Neural cell (in vitro differentiated cells): Measurements from ENCODE around the gene CLASP1. TPM values are rescaled to one million over a fixed set of nuclear protein-coding genes. Genes with fewer than 3 reads are reported as not detected.

Experiments
- H2AFZ ChIP-seq: fragments of 200-600, 300-800 bp; sonication (generic), shearing (Covaris generic); 2 replicates; pipeline ENCODE4 v1.6.0; 2014; ENCODE audit warnings: low read depth, mild to moderate bottlenecking, antibody characterized with exemption, low read length, moderate library complexity
- H3F3A ChIP-seq: fragments of 200-600 bp; shearing (Covaris generic); 2 replicates; pipeline ENCODE4 v1.6.1; 2016; ENCODE audit warnings: mild to moderate bottlenecking, moderate library complexity, mixed read lengths, antibody characterized with exemption, low read length; ENCODE audit not compliant: insufficient read depth, poor library complexity, severe bottlenecking
- H3K27ac ChIP-seq: fragments of 200-600, 300-800 bp; sonication (generic), shearing (Covaris generic); 2 replicates; pipeline ENCODE4 v1.5.1; 2014; ENCODE audit warnings: mild to moderate bottlenecking, low read length, moderate library complexity
- H3K27me3 ChIP-seq: fragments of 300-800, 200-600 bp; sonication (generic), shearing (Covaris generic); 2 replicates; pipeline ENCODE4 v1.6.0; 2014; ENCODE audit warnings: mild to moderate bottlenecking, low read depth, low read length, moderate library complexity; ENCODE audit not compliant: insufficient read depth
- H3K36me3 ChIP-seq: fragments of 300-800, 200-600 bp; sonication (generic), shearing (Covaris generic); 2 replicates; pipeline ENCODE4 v1.5.1; 2014; ENCODE audit warnings: mild to moderate bottlenecking, antibody characterized with exemption, low read length, moderate library complexity; ENCODE audit not compliant: insufficient read depth
- H3K4me2 ChIP-seq: fragments of 300-800, 200-600 bp; sonication (generic), shearing (Covaris generic); 2 replicates; pipeline ENCODE4 v1.6.0; 2014; ENCODE audit warnings: mild to moderate bottlenecking, low read length
- H3K4me3 ChIP-seq: fragments of 300-800, 200-600 bp; sonication (generic), shearing (Covaris generic); 2 replicates; pipeline ENCODE4 v1.5.1; 2014; ENCODE audit warnings: mild to moderate bottlenecking, low read length, moderate library complexity
- H3K79me2 ChIP-seq: fragments of 200-600 bp; shearing (Covaris generic); replicated peaks from 2 replicates; pipeline ENCODE4 v1.6.0; 2014; ENCODE audit warnings: mild to moderate bottlenecking, low read length, moderate library complexity; ENCODE audit not compliant: insufficient read depth
- H3K9ac ChIP-seq: fragments of 300-800, 200-600 bp; sonication (generic), shearing (Covaris generic); 2 replicates; pipeline ENCODE4 v1.6.1; 2016; ENCODE audit warnings: mild to moderate bottlenecking, low read length, mixed read lengths
- H3K9me2 ChIP-seq: fragments of 200-600 bp; shearing (Covaris generic); 2 replicates; pipeline ENCODE4 v1.6.1; 2016; ENCODE audit warnings: mild to moderate bottlenecking, low read length, mixed read lengths; ENCODE audit not compliant: insufficient read depth
- H3K9me3 ChIP-seq: fragments of 200-600, 300-800 bp; sonication (generic), shearing (Covaris generic); 2 replicates; pipeline ENCODE4 v1.6.1; 2016; ENCODE audit warnings: mild to moderate bottlenecking, mixed run types, low read length, moderate library complexity, mixed read lengths
- H4K20me1 ChIP-seq: fragments of 200-600 bp; shearing (Covaris generic); 2 replicates; pipeline ENCODE4 v1.6.1; 2016; ENCODE audit warnings: mild to moderate bottlenecking, mixed run types; ENCODE audit not compliant: insufficient read depth
- CTCF ChIP-seq: fragments of 450-650 bp; IDR thresholded peaks from 2 replicates; pipeline ENCODE4 v1.5.1; 2014; ENCODE audit warnings: antibody characterized with exemption, mild to moderate bottlenecking, moderate library complexity; ENCODE audit not compliant: poor library complexity, severe bottlenecking
- EP300 ChIP-seq: fragments of 450-650 bp; conservative IDR thresholded peaks from 2 replicates; pipeline ENCODE4 v1.6.1; 2014; ENCODE audit warnings: antibody characterized with exemption, mild to moderate bottlenecking, moderate library complexity; ENCODE audit not compliant: poor library complexity, severe bottlenecking
- EZH2 ChIP-seq: fragments of 200-600, 300-800 bp; shearing (Covaris generic), sonication (generic); IDR thresholded peaks from 2 replicates; pipeline ENCODE4 v1.6.1; 2014; ENCODE audit warnings: antibody characterized with exemption, low read length, borderline replicate concordance, mild to moderate bottlenecking; ENCODE audit not compliant: insufficient read depth, poor library complexity, severe bottlenecking
- MXI1 ChIP-seq: fragments of 450-650 bp; conservative IDR thresholded peaks from 2 replicates; pipeline ENCODE4 v1.6.1; 2014; ENCODE audit warnings: antibody characterized with exemption, mild to moderate bottlenecking; ENCODE audit not compliant: poor library complexity, severe bottlenecking
- POLR2AphosphoS5 ChIP-seq: IDR thresholded peaks from 2 replicates; pipeline ENCODE4 v1.6.1; 2012
- RAD21 ChIP-seq: fragments of 450-650 bp; conservative IDR thresholded peaks from 2 replicates; pipeline ENCODE4 v1.6.1; 2014; ENCODE audit warnings: antibody characterized with exemption, mild to moderate bottlenecking, moderate library complexity
- SMC3 ChIP-seq: fragments of 450-650 bp; conservative IDR thresholded peaks from 2 replicates; pipeline ENCODE4 v1.6.1; 2014; ENCODE audit warnings: antibody characterized with exemption, mild to moderate bottlenecking, moderate library complexity; ENCODE audit not compliant: poor library complexity
- TAF1 ChIP-seq: IDR thresholded peaks from 2 replicates; pipeline ENCODE4 v1.6.1; 2012; ENCODE audit warnings: low read depth
- polyA plus RNA-seq: library from polyadenylated mRNA; depleted of rRNA; stranded (reverse); fragments of >200 nt; gene quantifications from 2 replicates; pipeline ENCODE4 v1.2.3, GENCODE V29; 2014
- TF ChIP-seq, protein P1 (sequence below): IDR thresholded peaks from 2 replicates; pipeline ENCODE4 v1.6.1; 2012; ENCODE audit warnings: borderline replicate concordance

CLASP1 gene
- polyA plus RNA-seq, 1 donor from 2014 or later, result 41.3 TPM

DNA sequence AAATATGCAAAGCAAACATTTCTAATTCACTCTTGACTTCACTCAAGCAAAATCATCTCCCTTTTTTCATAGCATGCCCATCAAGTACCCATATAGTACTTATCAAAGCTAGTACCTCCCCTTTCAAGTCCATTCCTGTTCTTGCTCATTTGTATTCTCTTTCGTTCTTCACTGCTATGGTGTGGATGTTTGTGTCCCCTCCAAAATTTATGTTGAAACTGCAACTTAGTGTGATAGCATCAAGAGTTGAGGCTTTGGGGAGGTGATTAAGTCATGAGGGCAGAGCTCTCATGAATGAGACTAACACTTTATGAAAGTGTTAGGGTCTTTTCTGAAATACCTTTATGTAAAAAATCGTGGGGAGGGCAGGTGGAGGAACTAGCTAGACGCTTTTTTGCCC, 65.7 kb downstream of the CLASP1 start:
- Histone ChIP-seq H3K36me3 (no peaks in the 10 kb centered on the region), H3K4me3 (no peak overlapping the region), H3K27me3 (no peaks in the 10 kb centered on the region), H3K27ac (no peak overlapping the region), H4K20me1 (no peaks in the 10 kb centered on the region), H3K79me2 (peaks cover 24% of the 10 kb centered on the region), H3K9me3 (no peaks in the 10 kb centered on the region), H3F3A (no peaks in the 10 kb centered on the region), H3K9ac (no peak overlapping the region), H3K4me2 (no peak overlapping the region), H2AFZ (no peak overlapping the region), H3K9me2 (no peaks in the 10 kb centered on the region)
- no peak for TF ChIP-seq MXI1
- TF ChIP-seq EP300, result no peak
- no peak for TF ChIP-seq EZH2
- TF ChIP-seq SMC3, result no peak
- TF ChIP-seq, protein P1, sequence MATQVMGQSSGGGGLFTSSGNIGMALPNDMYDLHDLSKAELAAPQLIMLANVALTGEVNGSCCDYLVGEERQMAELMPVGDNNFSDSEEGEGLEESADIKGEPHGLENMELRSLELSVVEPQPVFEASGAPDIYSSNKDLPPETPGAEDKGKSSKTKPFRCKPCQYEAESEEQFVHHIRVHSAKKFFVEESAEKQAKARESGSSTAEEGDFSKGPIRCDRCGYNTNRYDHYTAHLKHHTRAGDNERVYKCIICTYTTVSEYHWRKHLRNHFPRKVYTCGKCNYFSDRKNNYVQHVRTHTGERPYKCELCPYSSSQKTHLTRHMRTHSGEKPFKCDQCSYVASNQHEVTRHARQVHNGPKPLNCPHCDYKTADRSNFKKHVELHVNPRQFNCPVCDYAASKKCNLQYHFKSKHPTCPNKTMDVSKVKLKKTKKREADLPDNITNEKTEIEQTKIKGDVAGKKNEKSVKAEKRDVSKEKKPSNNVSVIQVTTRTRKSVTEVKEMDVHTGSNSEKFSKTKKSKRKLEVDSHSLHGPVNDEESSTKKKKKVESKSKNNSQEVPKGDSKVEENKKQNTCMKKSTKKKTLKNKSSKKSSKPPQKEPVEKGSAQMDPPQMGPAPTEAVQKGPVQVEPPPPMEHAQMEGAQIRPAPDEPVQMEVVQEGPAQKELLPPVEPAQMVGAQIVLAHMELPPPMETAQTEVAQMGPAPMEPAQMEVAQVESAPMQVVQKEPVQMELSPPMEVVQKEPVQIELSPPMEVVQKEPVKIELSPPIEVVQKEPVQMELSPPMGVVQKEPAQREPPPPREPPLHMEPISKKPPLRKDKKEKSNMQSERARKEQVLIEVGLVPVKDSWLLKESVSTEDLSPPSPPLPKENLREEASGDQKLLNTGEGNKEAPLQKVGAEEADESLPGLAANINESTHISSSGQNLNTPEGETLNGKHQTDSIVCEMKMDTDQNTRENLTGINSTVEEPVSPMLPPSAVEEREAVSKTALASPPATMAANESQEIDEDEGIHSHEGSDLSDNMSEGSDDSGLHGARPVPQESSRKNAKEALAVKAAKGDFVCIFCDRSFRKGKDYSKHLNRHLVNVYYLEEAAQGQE, result no peak
- no peak for TF ChIP-seq RAD21
- no peak for TF ChIP-seq POLR2AphosphoS5
- TF ChIP-seq CTCF, result no peak
- TF ChIP-seq TAF1, result no peak

- Histone ChIP-seq H3K9ac (no peak overlapping the region), H3K4me2 (no peak overlapping the region), H3K36me3 (no peaks in the 10 kb centered on the region), H3K79me2 (peaks cover 28% of the 10 kb centered on the region), H3K27ac (no peak overlapping the region), H3K4me3 (no peak overlapping the region), H3F3A (no peaks in the 10 kb centered on the region), H3K9me2 (no peaks in the 10 kb centered on the region), H3K27me3 (no peaks in the 10 kb centered on the region), H2AFZ (no peak overlapping the region), H4K20me1 (no peaks in the 10 kb centered on the region), H3K9me3 (no peaks in the 10 kb centered on the region)
- TF ChIP-seq CTCF (no peak), TAF1 (no peak), SMC3 (no peak), MXI1 (no peak), EZH2 (no peak), RAD21 (no peak), EP300 (no peak), POLR2AphosphoS5 (no peak)
- TF ChIP-seq, protein P1, result no peak
These were observed 67.0 kb downstream of the CLASP1 start for GRCh38 chr2:121582272-121582671.
